ENCODE data around the gene GATM.
A peak's percentile ranks its signal among the peaks of the same experiment; 100 is the strongest.

Gene GATM

DNA sequence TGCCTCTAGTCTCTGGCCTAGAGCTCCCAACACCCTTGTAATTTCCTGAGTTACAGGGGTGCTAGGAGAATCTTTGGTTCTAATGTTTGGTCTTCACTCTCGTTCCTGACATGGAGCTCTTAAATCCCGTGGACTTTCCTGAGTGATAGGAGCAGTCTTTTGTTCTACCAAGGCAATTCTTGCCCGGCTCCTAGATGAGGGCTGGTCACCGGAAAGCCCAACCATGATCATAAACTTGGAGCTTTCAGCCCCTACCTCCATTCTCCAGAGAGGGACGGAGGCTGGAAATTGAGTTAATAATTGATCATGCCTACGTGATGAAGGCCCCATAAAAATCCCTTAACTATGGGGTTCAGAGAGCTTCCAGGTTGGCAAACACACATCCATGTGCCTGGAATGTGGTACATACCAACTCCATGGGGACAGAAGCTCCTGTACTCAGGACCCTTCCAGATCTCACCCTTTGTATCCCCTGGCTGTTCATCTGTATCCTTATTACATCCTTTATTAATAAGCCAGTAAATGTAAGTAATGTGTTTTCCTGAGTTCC is 18.8 kb upstream of the GATM start:
- Mint-ChIP-seq H3K27ac (no peak overlapping the region), H3K4me3 (no peak overlapping the region), H3K36me3 (no peaks in the 10 kb centered on the region), H3K27me3 (no peaks in the 10 kb centered on the region), H3K4me1 (peaks cover 17% of the 10 kb centered on the region), H3K9me3 (no peaks in the 10 kb centered on the region)
- ATAC-seq = no peak

DNA sequence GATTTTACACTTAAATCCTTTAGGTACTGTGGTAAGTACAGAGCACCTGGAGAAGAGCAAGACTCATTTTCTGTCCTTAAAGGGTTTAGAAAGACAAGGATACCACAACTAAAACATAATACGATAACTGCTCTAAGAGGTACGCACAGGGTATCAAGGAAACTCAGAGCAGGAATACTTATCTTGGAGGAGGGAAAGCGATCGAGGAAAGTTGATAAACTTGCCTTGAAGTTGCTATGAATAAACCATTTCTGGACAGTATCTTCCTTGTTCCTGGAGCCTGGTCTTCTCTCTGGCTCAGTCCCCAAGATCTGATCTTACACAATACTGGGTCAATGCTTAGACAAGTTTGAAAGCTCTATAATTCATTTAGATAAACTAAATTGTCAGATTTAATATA is 17.6 kb upstream of the GATM start:
- Mint-ChIP-seq H3K4me1 (peaks cover 15% of the 10 kb centered on the region), H3K27ac (no peak overlapping the region), H3K9me3 (no peaks in the 10 kb centered on the region), H3K4me3 (no peak overlapping the region), H3K36me3 (no peaks in the 10 kb centered on the region), H3K27me3 (no peaks in the 10 kb centered on the region)
- ATAC-seq = no peak

DNA sequence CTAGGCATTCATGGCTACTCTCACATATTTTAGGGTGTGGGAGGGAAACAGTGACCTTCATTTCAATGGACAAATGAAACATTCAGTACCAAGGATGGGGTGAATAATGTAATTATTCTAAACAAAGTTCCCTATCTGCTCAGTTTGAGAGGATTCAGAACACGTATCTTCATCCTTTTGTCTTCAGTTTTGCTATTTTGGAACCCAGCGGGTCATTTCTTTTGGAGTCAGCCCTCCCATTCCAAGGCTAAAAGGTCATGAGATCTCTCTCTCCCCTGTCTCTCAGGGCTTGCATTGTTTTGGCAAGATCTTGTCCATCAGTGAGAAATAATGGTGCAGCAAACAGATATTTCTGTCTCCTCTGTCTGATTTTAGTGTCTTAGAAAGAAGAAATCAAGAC is 16.3 kb upstream of the GATM start:
- Mint-ChIP-seq H3K36me3 (no peaks in the 10 kb centered on the region), H3K9me3 (no peaks in the 10 kb centered on the region), H3K4me3 (no peak overlapping the region), H3K27ac (no peak overlapping the region), H3K27me3 (no peaks in the 10 kb centered on the region), H3K4me1 (peaks cover 14% of the 10 kb centered on the region)
- ATAC-seq = no peak

DNA sequence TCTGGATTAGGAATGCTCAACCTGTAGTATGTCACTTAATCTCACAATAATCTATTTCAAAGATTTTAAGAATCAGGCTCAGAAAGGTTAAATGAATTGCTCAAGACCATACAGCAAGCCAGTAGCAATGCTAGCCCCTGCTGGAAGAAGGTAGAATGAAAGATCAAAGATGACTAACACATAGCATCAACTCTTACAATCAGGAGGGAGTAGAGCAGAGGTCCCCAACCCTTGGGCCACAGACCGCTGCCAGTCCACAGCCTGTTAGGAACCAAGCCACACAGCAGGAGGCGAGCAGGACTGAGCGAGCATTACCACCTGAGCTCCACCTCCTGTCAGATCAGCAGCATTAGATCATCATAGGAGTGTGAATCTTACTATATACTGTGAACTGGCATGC is 15.5 kb upstream of the GATM start:
- Mint-ChIP-seq H3K27me3 (no peaks in the 10 kb centered on the region), H3K4me3 (no peak overlapping the region), H3K9me3 (no peaks in the 10 kb centered on the region), H3K4me1 (peaks cover 14% of the 10 kb centered on the region), H3K27ac (no peak overlapping the region), H3K36me3 (no peaks in the 10 kb centered on the region)
- ATAC-seq = no peak

DNA sequence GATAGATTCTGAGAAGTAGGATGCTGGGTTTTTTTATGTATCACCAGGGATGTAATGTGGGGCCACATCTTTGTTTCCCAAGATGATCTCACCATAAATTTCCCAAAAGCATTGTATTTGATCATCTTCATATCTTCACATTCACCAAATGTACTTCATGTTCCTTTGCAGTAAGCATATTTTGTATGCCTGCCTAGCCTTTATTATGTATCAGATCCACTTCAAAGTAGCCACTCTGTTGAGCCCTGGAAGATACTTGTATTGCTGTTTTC is 14.2 kb upstream of the GATM start:
- H3K27me3 Mint-ChIP-seq = no peaks in the 10 kb centered on the region
- no peak for ATAC-seq
- H3K4me3 Mint-ChIP-seq = no peak overlapping the region
- H3K4me1 Mint-ChIP-seq = peaks cover 14% of the 10 kb centered on the region
- no peaks in the 10 kb centered on the region for H3K36me3 Mint-ChIP-seq
- H3K27ac Mint-ChIP-seq = peak overlapping the region; percentile 78
- no peaks in the 10 kb centered on the region for H3K9me3 Mint-ChIP-seq

GRCh38 chr15:45391746-45392583 is 13.6 kb upstream of the GATM start:
- Mint-ChIP-seq H3K27ac (peak overlapping the region; percentile 78), H3K4me3 (peak overlapping the region; percentile 16), H3K4me1 (peaks cover 14% of the 10 kb centered on the region), H3K36me3 (no peaks in the 10 kb centered on the region), H3K27me3 (no peaks in the 10 kb centered on the region), H3K9me3 (no peaks in the 10 kb centered on the region)
- peak; percentile 99 for ATAC-seq

DNA sequence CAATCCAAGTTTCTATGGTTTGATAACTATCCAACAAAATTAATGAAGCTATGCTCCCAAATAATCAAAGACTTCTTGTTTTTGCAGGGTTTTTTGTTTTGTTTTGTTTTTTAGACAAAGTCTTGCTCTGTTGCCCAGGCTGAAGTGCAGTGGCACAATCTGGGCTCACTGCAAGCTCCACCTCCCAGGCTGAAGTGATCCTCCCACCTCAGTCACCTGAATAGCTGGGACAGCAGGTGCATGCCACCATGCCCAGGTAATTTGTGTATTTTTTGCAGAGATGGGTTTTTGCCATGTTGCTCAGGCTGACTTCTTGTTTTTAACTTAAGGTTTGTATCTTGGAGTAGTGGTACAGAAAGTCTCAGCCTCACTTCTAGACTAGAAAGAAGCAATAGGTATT is 11.0 kb upstream of the GATM start:
- no peak overlapping the region for H3K4me3 Mint-ChIP-seq
- ATAC-seq = no peak
- H3K27ac Mint-ChIP-seq = peak overlapping the region; percentile 37
- H3K4me1 Mint-ChIP-seq = peaks cover 14% of the 10 kb centered on the region
- no peaks in the 10 kb centered on the region for H3K36me3 Mint-ChIP-seq
- no peaks in the 10 kb centered on the region for H3K27me3 Mint-ChIP-seq
- H3K9me3 Mint-ChIP-seq = no peaks in the 10 kb centered on the region

GRCh38 chr15:45387380-45388007 is 9.2 kb upstream of the GATM start:
- ATAC-seq = no peak
- Mint-ChIP-seq H3K27me3 (no peaks in the 10 kb centered on the region), H3K27ac (no peak overlapping the region), H3K4me3 (no peak overlapping the region), H3K36me3 (no peaks in the 10 kb centered on the region), H3K4me1 (peaks cover 11% of the 10 kb centered on the region), H3K9me3 (no peaks in the 10 kb centered on the region)

DNA sequence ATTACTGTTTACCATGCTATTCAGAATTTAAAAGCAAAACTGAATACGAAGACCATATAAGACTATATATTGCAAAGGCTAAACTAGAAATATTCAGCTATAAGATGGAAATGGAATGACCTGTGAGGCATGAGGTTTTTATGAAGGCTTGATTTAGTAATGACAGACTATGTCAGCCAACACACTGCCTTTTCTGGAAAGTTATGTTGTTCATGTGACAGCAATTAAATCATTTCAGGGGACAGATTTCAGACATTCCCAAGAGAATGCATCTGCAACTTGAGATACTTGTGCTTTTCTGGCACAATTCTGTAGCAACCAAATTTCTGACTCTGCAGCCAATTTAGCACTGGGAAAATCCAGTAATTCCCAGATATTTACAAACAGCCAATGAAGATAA is 8.6 kb upstream of the GATM start:
- no peaks in the 10 kb centered on the region for H3K27me3 Mint-ChIP-seq
- H3K4me3 Mint-ChIP-seq = no peak overlapping the region
- peaks cover 6% of the 10 kb centered on the region for H3K4me1 Mint-ChIP-seq
- no peaks in the 10 kb centered on the region for H3K36me3 Mint-ChIP-seq
- H3K9me3 Mint-ChIP-seq = no peaks in the 10 kb centered on the region
- H3K27ac Mint-ChIP-seq = no peak overlapping the region
- ATAC-seq = no peak

DNA sequence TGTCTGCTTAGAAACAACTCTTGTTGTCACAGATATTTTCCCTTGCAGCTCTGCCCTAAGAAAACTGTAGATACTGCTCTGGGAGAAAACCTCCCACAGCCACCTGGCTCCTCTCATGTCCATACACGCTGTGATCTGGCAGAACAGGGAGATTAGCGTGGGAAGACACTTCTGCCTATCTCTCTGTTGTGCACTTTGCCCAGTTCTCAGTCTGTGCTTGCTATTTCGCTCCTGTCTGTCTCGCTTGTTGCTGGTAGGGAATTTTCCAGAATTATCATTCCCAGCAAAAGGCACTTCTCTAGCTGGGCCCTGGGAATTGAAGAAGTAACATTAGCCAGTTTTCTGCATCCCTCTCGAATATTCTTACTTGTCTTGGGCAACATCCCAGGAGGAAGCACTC is 8.1 kb upstream of the GATM start:
- H3K27ac Mint-ChIP-seq = no peak overlapping the region
- no peaks in the 10 kb centered on the region for H3K27me3 Mint-ChIP-seq
- no peak overlapping the region for H3K4me3 Mint-ChIP-seq
- no peak for ATAC-seq
- peaks cover 1% of the 10 kb centered on the region for H3K4me1 Mint-ChIP-seq
- H3K9me3 Mint-ChIP-seq = no peaks in the 10 kb centered on the region
- H3K36me3 Mint-ChIP-seq = no peaks in the 10 kb centered on the region

- no peaks in the 10 kb centered on the region for H3K27me3 Mint-ChIP-seq
- no peak overlapping the region for H3K27ac Mint-ChIP-seq
- no peak overlapping the region for H3K4me3 Mint-ChIP-seq
- no peaks in the 10 kb centered on the region for H3K36me3 Mint-ChIP-seq
- no peaks in the 10 kb centered on the region for H3K9me3 Mint-ChIP-seq
- H3K4me1 Mint-ChIP-seq = peaks cover 4% of the 10 kb centered on the region
- ATAC-seq = no peak
These were observed 7.2 kb upstream of the GATM start for GRCh38 chr15:45385590-45385989.

- no peak overlapping the region for H3K4me3 Mint-ChIP-seq
- H3K4me1 Mint-ChIP-seq = peaks cover 7% of the 10 kb centered on the region
- H3K27me3 Mint-ChIP-seq = no peaks in the 10 kb centered on the region
- no peak overlapping the region for H3K27ac Mint-ChIP-seq
- H3K36me3 Mint-ChIP-seq = no peaks in the 10 kb centered on the region
- no peaks in the 10 kb centered on the region for H3K9me3 Mint-ChIP-seq
- ATAC-seq = no peak
These were observed 6.4 kb upstream of the GATM start for GRCh38 chr15:45384700-45385099.

GRCh38 chr15:45378913-45379262 is 544 bp upstream of the GATM start:
- H3K27ac Mint-ChIP-seq = peak overlapping the region; percentile 93
- H3K9me3 Mint-ChIP-seq = no peaks in the 10 kb centered on the region
- peaks cover 39% of the 10 kb centered on the region for H3K4me1 Mint-ChIP-seq
- H3K4me3 Mint-ChIP-seq = peak overlapping the region; percentile 93
- ATAC-seq = no peak
- peaks cover 15% of the 10 kb centered on the region for H3K36me3 Mint-ChIP-seq
- no peaks in the 10 kb centered on the region for H3K27me3 Mint-ChIP-seq

- Mint-ChIP-seq H3K4me1 (peaks cover 39% of the 10 kb centered on the region), H3K36me3 (peaks cover 22% of the 10 kb centered on the region), H3K9me3 (no peaks in the 10 kb centered on the region), H3K27ac (peak overlapping the region; percentile 93), H3K4me3 (peak overlapping the region; percentile 93), H3K27me3 (no peaks in the 10 kb centered on the region)
- ATAC-seq = no peak
These were observed 665 bp downstream of the GATM start for GRCh38 chr15:45377609-45378148.

DNA sequence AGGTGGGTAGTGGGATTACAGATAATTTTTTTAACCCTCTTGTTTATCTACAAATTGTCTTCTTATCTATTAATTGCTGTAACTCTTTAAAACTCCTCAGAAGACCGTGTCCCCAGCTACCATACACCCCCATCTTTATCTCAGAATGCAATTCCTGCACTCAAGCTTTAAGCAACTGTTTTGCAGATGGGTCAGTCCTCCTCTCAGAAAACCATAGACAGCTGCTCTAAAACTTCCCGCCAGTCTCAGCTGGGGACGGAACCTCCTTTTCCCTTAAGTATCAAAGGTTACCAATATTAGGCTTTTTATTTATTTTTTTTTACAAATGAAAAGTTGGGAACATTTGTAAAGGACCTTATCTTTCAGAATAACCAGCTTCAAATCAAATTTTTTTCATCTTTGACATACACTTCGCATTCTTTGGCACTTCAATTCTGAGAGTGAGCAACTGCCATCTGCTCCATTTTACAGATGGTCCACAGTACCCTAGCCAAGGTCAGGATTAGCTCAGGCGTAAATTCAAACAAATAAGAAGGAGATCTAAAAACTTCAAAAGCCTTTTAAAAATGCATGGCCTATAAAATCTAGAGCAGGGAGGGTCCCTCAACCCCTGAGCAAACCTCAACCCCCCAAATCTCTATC is 1.3 kb downstream of the GATM start:
- Mint-ChIP-seq H3K36me3 (peaks cover 26% of the 10 kb centered on the region), H3K27ac (peak overlapping the region; percentile 93), H3K27me3 (no peaks in the 10 kb centered on the region), H3K4me3 (peak overlapping the region; percentile 93), H3K9me3 (no peaks in the 10 kb centered on the region), H3K4me1 (peaks cover 39% of the 10 kb centered on the region)
- no peak for ATAC-seq

All from stimulated activated memory B cell treated with anti-CD40 and anti-IgM and Interleukin-4, amounts not matched to agents 10 μg/mL and 1 μg/mL and 100 μg/mL, for 72 hours (primary cell).